Loucy (cell line): ENCODE data around the gene SLC6A6.

ENCODE experiments used
- CTCF ChIP-seq: fragments of 200-600 bp; sonication (generic); conservative IDR thresholded peaks from 2 replicates; pipeline ENCODE4 v1.5.1; 2014; ENCODE audit warnings: mild to moderate bottlenecking, antibody characterized with exemption, low read length
- EZH2phosphoT487 ChIP-seq: fragments of 200-600 bp; IDR thresholded peaks from 2 replicates; pipeline ENCODE4 v1.6.1; 2018; ENCODE audit warnings: antibody characterized with exemption, mild to moderate bottlenecking, moderate library complexity, borderline replicate concordance

GRCh38 chr3:14507305-14507741 lies 104.9 kb downstream of the SLC6A6 start:
- TF ChIP-seq CTCF = no peak
- no peak for TF ChIP-seq EZH2phosphoT487
